ENCODE measurements around the gene RDX.
A peak's percentile ranks its signal among the peaks of the same experiment; 100 is the strongest.
"Not testable (repeated sequence)": the region's sequence is repeated elsewhere in the genome, so short reads cannot be mapped to it uniquely, and the experiment has no call there.

The RDX gene

DNA sequence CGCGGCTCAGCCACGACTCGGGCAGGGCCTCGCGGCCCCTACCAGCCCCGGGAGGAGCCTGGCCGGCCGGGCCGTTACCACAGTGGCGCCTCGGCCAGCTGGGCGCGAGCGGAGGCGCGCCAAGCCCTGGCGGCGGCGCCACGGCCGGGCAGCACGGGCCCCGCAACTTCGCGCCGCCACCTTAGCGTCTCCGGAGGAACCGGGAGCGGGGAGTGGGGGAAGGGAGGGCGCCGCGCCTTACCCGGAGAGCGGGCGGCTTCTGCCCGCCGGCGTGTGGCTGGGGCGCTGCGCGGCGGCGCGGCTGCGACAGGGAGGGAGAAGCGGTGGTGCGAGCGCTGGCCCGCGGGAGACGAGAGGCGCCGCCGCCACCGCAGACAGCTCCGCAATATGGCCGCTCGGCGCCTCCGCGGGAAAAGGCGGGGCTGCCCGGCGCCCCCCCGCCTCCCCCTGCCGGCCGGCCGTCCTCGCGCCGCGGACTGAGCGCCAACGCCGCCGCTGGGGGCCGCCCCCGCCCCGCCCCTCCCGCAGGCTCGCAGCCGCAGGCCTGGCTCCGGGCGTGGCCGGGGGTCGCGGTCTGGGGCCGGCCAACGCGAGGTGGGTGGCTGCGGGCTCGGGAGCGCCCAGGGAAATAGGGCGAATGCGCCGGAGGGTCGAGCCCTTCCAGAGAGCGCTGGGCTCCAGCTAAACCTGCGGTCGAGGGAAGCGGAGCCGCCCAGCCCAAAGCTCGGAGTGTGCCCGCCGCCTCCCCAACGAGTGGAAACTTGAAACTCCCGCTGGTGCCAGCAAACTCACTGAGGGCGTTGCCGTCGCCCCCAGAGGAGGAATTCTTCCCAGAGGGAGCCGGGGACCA is at the start of gene RDX:
Gene RDX (minus strand): TSS at position 389 of the 850 bp plus-strand sequence. CDS start 16,922 bp downstream, outside the sequence.
- peak; percentile 79 for DNase-seq

DNA sequence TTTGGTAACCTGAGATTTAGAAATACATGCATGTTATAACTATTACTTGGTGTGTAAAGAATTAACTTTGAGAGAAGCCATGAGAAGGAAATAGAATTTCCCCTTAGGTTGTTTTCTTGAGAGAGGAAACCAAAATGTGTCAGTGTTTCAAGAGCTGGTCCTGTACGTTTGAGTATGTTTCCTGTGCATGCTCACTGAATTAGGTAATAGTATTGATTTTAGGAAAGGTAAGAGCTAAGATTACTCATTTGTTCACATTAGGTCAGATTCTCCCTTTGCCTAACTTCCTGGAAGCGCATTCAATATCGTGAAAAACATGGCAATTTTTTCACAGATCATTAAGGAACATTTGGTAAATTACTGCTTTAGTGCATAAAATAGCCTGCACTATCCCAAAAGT is 49.3 kb upstream of the RDX start:
- no peak for DNase-seq

DNA sequence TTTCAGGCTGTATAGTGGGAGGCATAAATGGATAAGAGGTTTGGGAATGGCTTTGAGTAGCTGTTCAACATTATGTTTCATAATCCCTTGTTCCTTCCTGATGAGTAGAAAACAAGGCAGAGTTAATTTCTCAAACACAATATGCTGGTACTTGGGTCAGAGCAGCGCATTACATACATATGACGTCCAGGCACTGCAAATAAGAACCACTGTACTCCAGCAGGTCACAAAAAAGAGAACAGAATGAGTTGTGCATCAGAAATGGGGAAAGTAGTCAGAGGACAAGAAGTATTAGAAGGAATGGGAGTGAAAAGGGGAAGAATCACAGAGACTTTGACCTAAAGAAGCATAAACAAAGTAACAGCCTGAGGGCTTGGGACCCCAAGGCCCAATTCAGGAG is 44.0 kb upstream of the RDX start:
- no peak for DNase-seq

GRCh38 chr11:110339456-110340250 is 43.2 kb upstream of the RDX start:
- no peak for DNase-seq

DNA sequence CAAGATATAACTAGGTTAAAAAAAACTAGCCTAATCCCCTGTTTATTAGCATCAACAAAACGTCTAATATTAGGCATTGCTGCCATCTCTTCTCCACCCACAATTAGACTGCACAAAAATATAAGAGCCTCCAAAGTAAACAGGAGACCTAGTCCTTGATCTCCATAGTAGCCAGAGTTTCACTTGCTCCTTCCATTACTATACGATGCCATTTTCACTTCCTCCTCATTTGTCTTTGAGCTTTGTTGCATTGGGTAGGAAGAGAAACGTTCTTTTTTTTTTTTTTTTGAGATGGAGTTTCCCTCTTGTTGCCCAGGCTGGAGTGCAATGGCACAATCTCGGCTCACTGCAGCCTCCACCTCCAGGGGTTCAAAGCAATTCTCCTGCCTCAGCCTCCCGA is 42.3 kb upstream of the RDX start:
- no peak for DNase-seq

GRCh38 chr11:110337570-110338193 is 41.3 kb upstream of the RDX start:
- no peak for DNase-seq

DNA sequence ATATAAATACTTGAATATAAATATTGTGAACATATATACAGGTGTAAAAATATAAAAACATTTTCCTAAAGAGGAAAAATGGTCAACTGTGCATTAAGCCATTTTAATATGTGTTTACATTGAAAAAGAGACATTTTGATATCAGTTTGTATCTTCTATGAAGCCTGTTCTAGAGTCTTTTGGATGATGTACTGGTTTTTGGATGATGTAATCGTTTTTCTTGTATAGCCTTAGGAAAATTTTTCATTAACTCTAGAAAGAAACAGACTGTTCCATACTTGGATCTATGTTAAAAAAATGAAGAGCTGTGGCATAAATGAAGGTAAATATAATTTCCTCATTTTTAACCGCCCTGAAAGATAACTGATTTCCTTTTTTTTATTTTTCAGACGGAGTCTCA is 39.6 kb upstream of the RDX start:
- DNase-seq, result no peak

- no peak for DNase-seq
Observed at GRCh38 chr11:110335358-110335757, 38.9 kb upstream of the RDX start.

GRCh38 chr11:110331626-110332025 is 35.2 kb upstream of the RDX start:
- no peak for DNase-seq

DNA sequence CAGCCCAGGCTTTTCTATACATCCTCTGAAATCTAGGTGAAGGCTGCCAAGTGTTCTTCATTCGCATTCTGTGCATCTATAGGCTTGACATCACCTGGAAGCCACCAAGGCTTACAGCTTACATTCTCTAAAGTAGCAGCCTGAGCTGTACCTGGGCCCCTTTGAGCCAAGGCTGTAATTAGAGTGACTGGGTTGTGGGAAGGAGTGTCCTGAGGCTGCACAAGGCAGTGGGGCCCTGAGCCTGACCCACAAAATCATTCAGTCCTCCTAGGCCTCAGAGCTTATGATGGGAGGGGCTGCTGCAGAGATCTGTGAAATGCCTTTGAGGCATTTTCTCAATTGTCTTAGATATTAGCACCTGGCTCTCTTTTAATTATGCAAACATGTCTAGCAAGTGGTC is 33.0 kb upstream of the RDX start:
- DNase-seq, result no peak

DNA sequence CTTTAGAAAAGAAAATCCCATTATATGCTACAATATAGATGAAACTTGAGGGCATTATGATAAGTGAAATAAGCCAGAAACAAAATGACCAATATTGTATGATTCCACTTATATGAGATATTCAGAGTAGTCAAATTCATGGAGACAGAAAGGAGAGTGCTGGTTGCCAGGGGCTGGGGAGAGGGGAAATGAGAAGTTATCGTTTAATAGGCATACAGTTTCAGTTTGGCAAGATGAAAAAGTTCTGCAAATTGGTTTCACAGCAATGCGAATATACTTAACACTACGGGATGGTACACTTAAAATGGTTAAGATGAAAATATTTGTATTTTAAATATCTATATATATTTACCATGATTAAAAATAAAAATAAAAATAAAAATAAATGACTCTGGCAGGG is 31.1 kb upstream of the RDX start:
- DNase-seq, result no peak

- DNase-seq, result no peak
Observed at GRCh38 chr11:110323786-110324185, 27.4 kb upstream of the RDX start.

DNA sequence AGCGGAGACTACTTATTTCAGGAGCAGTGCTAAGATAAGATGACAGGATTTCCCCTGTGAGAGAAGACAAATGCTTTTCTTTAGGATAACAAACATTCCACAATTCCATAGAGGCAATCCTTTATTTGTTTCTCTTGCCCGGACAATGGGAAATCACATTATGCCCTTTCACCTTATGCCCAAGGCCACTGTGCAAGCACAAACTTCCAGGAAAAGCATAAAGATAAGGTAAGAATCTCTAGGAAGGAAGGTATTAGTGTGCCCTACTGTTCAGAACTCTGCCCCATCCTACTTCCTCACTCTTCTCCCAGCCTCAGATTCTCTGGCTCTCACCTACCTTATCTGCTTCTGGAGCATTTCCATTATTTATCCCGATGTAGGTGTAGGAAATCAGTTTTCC is 23.1 kb upstream of the RDX start:
- DNase-seq, result no peak

- DNase-seq, result no peak
Observed at GRCh38 chr11:110318638-110319404, 22.4 kb upstream of the RDX start.

GRCh38 chr11:110317516-110317932 is 21.1 kb upstream of the RDX start:
- DNase-seq, result peak; percentile 90

DNA sequence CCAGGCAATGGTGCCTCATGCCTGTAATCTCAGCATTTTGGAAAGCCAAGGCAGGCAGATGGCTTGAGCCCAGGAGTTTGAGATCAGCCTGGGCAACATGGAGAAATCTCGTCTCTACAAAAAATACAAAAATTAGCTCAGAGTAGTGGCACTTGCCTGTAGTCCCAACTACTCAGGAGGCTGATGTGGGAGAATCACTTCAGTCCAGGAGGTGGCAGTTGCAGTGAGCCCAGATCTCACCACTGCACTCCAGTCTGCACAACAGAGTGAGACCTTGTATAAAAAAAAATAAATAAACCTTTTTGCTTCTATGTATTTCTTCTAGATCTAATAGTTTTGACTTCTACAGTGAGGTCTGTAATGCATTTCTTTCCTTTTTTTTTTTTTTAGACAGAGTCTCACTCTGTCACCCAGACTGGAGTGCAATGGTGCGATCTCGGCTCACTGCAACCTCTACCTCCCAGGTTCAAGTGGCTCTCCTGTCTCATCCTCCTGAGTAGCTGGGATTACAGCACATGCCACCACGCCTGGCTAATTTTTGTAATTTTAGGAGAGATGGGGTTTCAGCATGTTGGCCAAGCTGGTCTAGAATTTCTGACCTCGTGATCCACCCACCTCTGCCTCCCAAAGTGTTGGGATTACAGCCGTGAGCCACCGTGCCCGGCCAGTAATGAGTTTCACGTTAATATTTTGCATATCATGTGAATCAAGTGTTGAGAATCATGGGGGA is 18.1 kb upstream of the RDX start:
- no peak for DNase-seq

- DNase-seq, result no peak
Observed at GRCh38 chr11:110312670-110313069, 16.3 kb upstream of the RDX start.

GRCh38 chr11:110311783-110312579 is 15.6 kb upstream of the RDX start:
- DNase-seq, result no peak

DNA sequence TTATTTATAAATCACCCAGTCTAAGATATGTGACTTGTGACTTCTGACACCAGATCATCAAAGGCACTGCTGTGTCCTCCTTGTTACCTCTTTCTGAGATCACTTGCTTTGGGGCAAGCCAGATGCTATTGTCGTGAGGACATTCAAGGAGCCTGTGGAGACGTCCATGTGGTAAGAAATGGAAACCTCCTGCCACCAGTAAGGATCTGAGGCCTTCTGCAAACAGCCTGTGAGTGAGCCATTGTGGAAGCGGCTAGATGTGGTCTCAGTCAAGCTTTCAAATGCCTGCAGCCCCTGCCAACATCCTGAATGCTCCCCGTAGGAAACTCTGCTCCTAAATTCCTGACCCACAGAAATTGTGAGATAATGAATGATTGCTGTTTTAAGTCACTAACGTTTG is 11.7 kb upstream of the RDX start:
- DNase-seq, result no peak

DNA sequence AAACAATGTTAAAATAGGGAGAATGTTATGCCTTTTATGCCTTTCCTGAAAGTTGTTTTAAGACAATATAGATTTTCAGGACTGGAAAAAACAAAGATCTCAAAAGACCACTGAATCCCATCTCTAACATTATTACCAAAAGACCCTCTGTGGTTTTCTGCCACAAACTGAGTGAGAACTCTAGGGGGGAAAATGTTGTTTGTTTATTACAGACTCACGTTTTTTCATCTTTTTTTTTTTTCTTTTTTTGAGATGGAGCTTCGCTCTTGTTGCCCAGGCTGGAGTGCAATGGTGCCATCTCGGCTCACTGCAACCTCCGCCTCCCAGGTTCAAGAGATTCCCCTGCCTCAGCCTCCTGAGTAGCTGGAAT is 9.6 kb upstream of the RDX start:
- DNase-seq, result not testable (repeated sequence)
